Measurements from ENCODE around the gene BIRC6. TPM values are rescaled to one million over a fixed set of nuclear protein-coding genes. Genes with fewer than 3 reads are reported as not detected.

BIRC6 gene
- total RNA-seq, 1 donor from 2014 or later = 53.6 TPM

- DNase-seq (ENCODE audit: low read depth) = peak; percentile 31
- H3K4me3 ChIP-seq (ENCODE audit: low read depth, low read length) = no peak overlapping the region
- no peak for TF ChIP-seq CTCF (conservative IDR thresholded peaks at IDR 0.05; ENCODE audit: low read depth, low read length)
These were observed 128.1 kb downstream of the BIRC6 start for GRCh38 chr2:32484937-32485336.

DNA sequence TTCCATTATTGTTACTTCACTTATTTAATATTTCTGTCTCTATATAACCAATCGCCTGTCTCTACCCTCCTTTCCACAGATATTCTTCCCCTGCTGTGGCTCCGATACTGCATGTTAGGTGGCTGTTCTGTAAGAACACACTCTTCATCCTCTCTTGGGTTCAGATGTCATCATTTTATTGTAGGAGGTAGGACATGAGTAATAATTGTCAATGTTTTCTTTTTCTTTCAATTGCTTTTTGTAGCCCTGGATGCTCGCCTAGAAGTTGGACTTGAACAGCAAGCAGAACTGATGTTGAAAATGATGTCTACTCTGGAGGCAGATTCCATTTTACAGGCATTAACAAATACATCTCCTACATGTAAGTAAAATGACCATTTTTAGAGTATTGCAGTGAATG is 128.6 kb downstream of the BIRC6 start:
- no peak overlapping the region for H3K4me3 ChIP-seq (ENCODE audit: low read depth, low read length)
- DNase-seq (ENCODE audit: low read depth) = no peak
- no peak for TF ChIP-seq CTCF (conservative IDR thresholded peaks at IDR 0.05; ENCODE audit: low read depth, low read length)

DNA sequence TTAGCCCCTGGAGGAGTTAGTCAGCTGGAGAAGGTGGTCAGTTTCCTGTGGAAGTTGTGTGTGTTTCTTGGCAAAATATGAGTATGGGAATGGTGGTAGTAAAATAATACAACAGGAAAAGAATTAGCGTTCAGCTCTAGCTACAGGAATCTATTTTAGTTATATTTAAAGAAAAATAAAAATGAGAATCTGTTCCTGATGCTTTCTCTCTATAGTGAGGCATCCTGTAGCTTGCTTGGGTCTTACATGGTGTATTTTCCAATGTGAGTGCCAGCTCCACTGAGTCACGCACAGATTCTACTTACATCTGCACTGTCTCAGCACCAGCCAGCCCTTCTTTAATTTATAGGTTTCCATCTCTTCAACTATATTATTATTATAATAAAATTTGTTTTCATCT is 132.2 kb downstream of the BIRC6 start:
- TF ChIP-seq CTCF (conservative IDR thresholded peaks at IDR 0.05; ENCODE audit: low read depth, low read length) = no peak
- H3K4me3 ChIP-seq (ENCODE audit: low read depth, low read length) = no peak overlapping the region
- DNase-seq (ENCODE audit: low read depth) = no peak

DNA sequence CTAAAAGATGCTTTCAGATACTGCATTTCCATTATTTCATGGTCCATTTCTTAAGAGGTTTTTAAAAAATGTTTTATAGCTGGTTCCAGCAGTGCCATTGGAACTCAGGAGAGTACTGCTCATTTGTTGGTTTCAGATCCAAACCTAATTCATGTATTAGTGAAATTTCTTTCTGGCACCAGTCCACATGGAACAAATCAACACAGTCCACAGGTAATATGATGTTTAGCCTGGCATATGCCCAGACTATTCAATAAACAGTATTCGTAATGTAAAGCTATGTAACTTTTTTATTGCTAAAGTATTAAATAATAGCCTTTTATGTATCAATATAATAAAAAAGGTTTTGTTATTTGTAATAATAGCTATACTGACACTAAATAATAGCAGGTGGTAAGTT is 134.5 kb downstream of the BIRC6 start:
- no peak for TF ChIP-seq CTCF (conservative IDR thresholded peaks at IDR 0.05; ENCODE audit: low read depth, low read length)
- H3K4me3 ChIP-seq (ENCODE audit: low read depth, low read length) = no peak overlapping the region
- DNase-seq (ENCODE audit: low read depth) = no peak

DNA sequence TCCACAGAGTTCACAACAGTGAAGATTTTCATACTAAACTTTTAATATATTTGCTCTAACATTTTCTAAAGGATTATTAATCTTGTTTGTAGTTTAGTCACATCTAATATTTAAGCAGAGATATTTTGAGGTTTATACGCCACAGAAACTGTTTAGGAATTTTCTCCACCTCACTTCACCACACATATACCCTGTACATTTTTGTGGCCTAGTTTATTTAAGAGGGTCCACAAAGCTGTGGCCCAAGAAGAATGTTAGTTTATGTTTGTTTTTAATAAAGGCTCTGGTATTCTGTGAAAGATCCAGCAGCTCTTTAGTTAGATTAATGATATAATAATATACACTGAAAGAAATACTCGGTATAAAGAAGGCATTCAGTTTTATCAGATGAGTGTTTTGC is 138.3 kb downstream of the BIRC6 start:
- no peak for TF ChIP-seq CTCF (conservative IDR thresholded peaks at IDR 0.05; ENCODE audit: low read depth, low read length)
- DNase-seq (ENCODE audit: low read depth) = no peak
- no peak overlapping the region for H3K4me3 ChIP-seq (ENCODE audit: low read depth, low read length)

DNA sequence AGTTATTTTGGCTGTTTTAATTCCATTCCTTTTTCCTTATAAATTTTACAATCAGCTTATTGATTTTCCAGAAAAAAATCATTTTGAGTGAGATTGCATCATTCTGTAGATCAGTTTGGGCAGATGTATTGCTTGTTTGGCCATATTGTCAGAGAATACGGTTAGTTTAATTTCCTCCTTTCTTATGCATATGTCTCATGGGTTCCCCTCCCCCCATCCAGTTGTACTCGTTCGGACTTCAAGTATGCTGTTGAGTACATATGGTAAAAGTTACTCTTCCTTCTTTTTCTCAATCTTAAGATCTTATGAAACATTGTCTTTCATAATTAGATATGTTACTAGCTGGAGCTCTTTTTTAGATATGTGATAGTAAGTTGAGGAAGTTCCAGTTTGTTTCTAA is 139.8 kb downstream of the BIRC6 start:
- TF ChIP-seq CTCF (conservative IDR thresholded peaks at IDR 0.05; ENCODE audit: low read depth, low read length) = no peak
- H3K4me3 ChIP-seq (ENCODE audit: low read depth, low read length) = no peak overlapping the region
- no peak for DNase-seq (ENCODE audit: low read depth)

DNA sequence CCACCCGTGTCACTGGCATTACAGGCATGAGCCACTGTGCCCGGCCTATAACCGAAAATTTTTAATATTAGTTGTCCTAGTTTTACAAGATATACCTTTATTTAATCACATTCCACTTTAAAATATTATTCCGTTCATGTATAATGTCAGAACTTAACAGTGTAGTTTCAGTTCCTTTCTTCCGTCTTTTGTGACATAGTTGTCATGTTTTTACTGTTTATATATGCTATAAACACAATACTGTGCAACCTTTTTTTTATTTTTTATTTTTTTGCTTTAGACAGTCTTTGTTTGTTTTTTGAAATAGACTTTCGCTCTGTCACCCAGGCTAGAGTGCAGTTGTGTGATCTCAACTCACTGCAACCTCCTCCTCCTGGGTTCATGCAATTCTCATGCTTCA is 141.5 kb downstream of the BIRC6 start:
- no peak for TF ChIP-seq CTCF (conservative IDR thresholded peaks at IDR 0.05; ENCODE audit: low read depth, low read length)
- DNase-seq (ENCODE audit: low read depth) = no peak
- H3K4me3 ChIP-seq (ENCODE audit: low read depth, low read length) = no peak overlapping the region
